HG03064 (cell line): Measurements from ENCODE around the gene ZBTB33.

Experiments used
- ATAC-seq: cut with Tn5 transposase; IDR thresholded peaks from one replicate; pipeline ENCODE4 v1.9.1; 2021; ENCODE audit warnings: low read depth; ENCODE audit not compliant: unreplicated experiment

Gene ZBTB33

GRCh38 chrX:120262859-120263708, 12.5 kb downstream of the ZBTB33 start:
- ATAC-seq = no peak

- ATAC-seq = no peak
Observed at GRCh38 chrX:120264341-120264740, 13.7 kb downstream of the ZBTB33 start.

- ATAC-seq = no peak
Observed at GRCh38 chrX:120269373-120270035, 18.9 kb downstream of the ZBTB33 start.

- ATAC-seq = no peak
Observed at GRCh38 chrX:120270567-120270966, 20.0 kb downstream of the ZBTB33 start.

- ATAC-seq = no peak
Observed at GRCh38 chrX:120271218-120271617, 20.6 kb downstream of the ZBTB33 start.

- ATAC-seq = no peak
Observed at GRCh38 chrX:120274145-120274544, 23.5 kb downstream of the ZBTB33 start.

- ATAC-seq = no peak
Observed at GRCh38 chrX:120274958-120275357, 24.3 kb downstream of the ZBTB33 start.

- no peak for ATAC-seq
Observed at GRCh38 chrX:120281021-120281624, 30.5 kb downstream of the ZBTB33 start.

- ATAC-seq = no peak
Observed at GRCh38 chrX:120281761-120282160, 31.1 kb downstream of the ZBTB33 start.

- no peak for ATAC-seq
Observed at GRCh38 chrX:120282697-120283096, 32.1 kb downstream of the ZBTB33 start.

GRCh38 chrX:120286733-120287512, 36.3 kb downstream of the ZBTB33 start:
- ATAC-seq = no peak

GRCh38 chrX:120287513-120288112, 37.0 kb downstream of the ZBTB33 start:
- ATAC-seq = no peak

GRCh38 chrX:120290107-120290506, 39.5 kb downstream of the ZBTB33 start:
- no peak for ATAC-seq

GRCh38 chrX:120291211-120291610, 40.6 kb downstream of the ZBTB33 start:
- no peak for ATAC-seq

- ATAC-seq = no peak
Observed at GRCh38 chrX:120293015-120293414, 42.4 kb downstream of the ZBTB33 start.

GRCh38 chrX:120294651-120295050, 44.0 kb downstream of the ZBTB33 start:
- no peak for ATAC-seq

- ATAC-seq = no peak
Observed at GRCh38 chrX:120297923-120298322, 47.3 kb downstream of the ZBTB33 start.

- ATAC-seq = no peak
Observed at GRCh38 chrX:120299928-120300327, 49.3 kb downstream of the ZBTB33 start.

GRCh38 chrX:120301497-120301896, 50.9 kb downstream of the ZBTB33 start:
- ATAC-seq = no peak

- ATAC-seq = peak; percentile 20
Observed at GRCh38 chrX:120301960-120302359, 51.3 kb downstream of the ZBTB33 start.
